Lung (tissue), 12 donors: Measurements from ENCODE around the gene PLIN1. TPM values are rescaled to one million over a fixed set of nuclear protein-coding genes. Genes with fewer than 3 reads are reported as not detected.

ENCODE experiments used
- ATAC-seq: fragments of 200-7000 bp; cut with Tn5 transposase; one replicate; pipeline ENCODE4 v1.9.1; 2020; ENCODE audit warnings: moderate number of reproducible peaks; ENCODE audit not compliant: insufficient read depth, low FRiP score
- DNase-seq, 3 donors: peaks; one replicate each; pipeline ENCODE4 v3.0.0-alpha.2; 2013 to 2017
- H3K27ac ChIP-seq, 2 donors: one replicate each; pipeline ENCODE4 v1.5.1; 2013; ENCODE audit warnings: mild to moderate bottlenecking in 2 of 2, moderate library complexity in 2 of 2, control low read depth in 1 of 2, inconsistent platforms in 1 of 2, low read depth in 1 of 2, low read length in 1 of 2
- H3K27me3 ChIP-seq, 3 donors: one replicate each; pipeline ENCODE4 v1.5.1; 2013; ENCODE audit warnings: low read length in 2 of 3; ENCODE audit not compliant: control insufficient read depth in 3 of 3, insufficient read depth in 3 of 3
- H3K36me3 ChIP-seq, 4 donors: one replicate each; pipeline ENCODE4 v1.5.1; 2013; ENCODE audit warnings: low read length in 4 of 4, mild to moderate bottlenecking in 1 of 4, moderate library complexity in 1 of 4; ENCODE audit not compliant: control insufficient read depth in 4 of 4, insufficient read depth in 4 of 4
- H3K4me1 ChIP-seq, 5 donors: one replicate each; pipeline ENCODE4 v1.5.1; 2013; ENCODE audit warnings: low read length in 5 of 5, mild to moderate bottlenecking in 2 of 5, moderate library complexity in 1 of 5; ENCODE audit not compliant: control insufficient read depth in 5 of 5, insufficient read depth in 5 of 5
- H3K4me3 ChIP-seq: one replicate; pipeline ENCODE4 v1.5.1; 2013; ENCODE audit warnings: mild to moderate bottlenecking, control low read depth, moderate library complexity
- H3K9ac ChIP-seq, 2 donors: one replicate each; pipeline ENCODE4 v1.5.1; 2013; ENCODE audit warnings: low read length in 2 of 2, control low read depth in 1 of 2; ENCODE audit not compliant: insufficient read depth in 1 of 2
- H3K9me3 ChIP-seq, 4 donors: one replicate each; pipeline ENCODE4 v1.5.1; 2013; ENCODE audit warnings: low read length in 3 of 4, mild to moderate bottlenecking in 1 of 4, moderate library complexity in 1 of 4; ENCODE audit not compliant: control insufficient read depth in 4 of 4, insufficient read depth in 3 of 4
- WGBS, 2 donors: extraction: QIAGEN DNeasy Blood & Tissue Kit; methylation state at CpG; one replicate each; pipeline ENCODE4 v1.1.7; 2013; 5-methylcytosine and 5-hydroxymethylcytosine counted together
- polyA plus RNA-seq, 2 donors: library from polyadenylated mRNA; stranded (reverse); fragments of 200-250 nt; gene quantifications; one replicate each; pipeline ENCODE4 v1.2.1, GENCODE V29; 2013
- total RNA-seq, 2 donors: library from RNA; depleted of rRNA in 1 of 2; stranded (reverse); fragments of >200 nt in 1 of 2; gene quantifications; one replicate each; pipeline ENCODE4 v1.2.1, GENCODE V29; 2014 to 2021
- TF ChIP-seq, protein P1 (sequence below): IDR thresholded peaks from 2 replicates; pipeline ENCODE4 v1.5.1; 2012; ENCODE audit warnings: mild to moderate bottlenecking; ENCODE audit errors: control extremely low read depth, extremely low read depth
- donor health status: control.
- donor health status: control.
- donor health status: Bipolar disorder and iron deficiency.
- donor health status: healthy.
- donor health status: DM: yes; HTN: yes; CAD: no.

PLIN1 gene
- total and polyA plus RNA-seq, 4 donors = 0.21 to 0.55 (median 0.45) TPM

DNA sequence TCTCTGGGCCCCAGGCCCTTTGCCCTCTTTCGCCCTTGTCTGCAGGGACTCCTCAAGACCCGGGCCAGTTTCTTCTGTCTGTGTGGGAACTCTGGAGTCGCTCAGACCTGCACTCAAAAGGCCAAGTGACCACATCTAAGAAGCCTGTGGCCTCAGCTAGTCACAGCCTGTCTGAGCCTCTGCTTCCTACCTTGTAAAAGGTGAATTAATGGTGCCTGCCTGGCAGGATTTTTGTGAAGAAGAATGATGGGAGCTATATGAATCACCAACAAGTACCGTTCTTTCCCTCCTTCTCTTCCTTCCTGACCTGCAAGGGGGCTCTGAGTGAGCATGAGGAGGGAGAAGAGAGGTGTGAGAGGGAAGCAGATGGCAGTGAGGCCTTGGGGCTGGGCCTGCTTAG, 7.5 kb downstream of the PLIN1 start:
- Histone ChIP-seq H3K27ac (no peak overlapping the region), H3K27me3 (no peaks in the 10 kb centered on the region), H3K9me3 (no peaks in the 10 kb centered on the region), H3K4me3 (no peak overlapping the region), H3K4me1 (peaks cover 0 to 5% (median 0%) of the 10 kb centered on the region in 5 donors), H3K9ac (no peak overlapping the region), H3K36me3 (no peaks in the 10 kb centered on the region)
- WGBS, 2 donors = 56 to 59% methylated on average over 4 of the region's 4 CpGs
- no peak for DNase-seq
- no peak for ATAC-seq
- TF ChIP-seq, protein P1, sequence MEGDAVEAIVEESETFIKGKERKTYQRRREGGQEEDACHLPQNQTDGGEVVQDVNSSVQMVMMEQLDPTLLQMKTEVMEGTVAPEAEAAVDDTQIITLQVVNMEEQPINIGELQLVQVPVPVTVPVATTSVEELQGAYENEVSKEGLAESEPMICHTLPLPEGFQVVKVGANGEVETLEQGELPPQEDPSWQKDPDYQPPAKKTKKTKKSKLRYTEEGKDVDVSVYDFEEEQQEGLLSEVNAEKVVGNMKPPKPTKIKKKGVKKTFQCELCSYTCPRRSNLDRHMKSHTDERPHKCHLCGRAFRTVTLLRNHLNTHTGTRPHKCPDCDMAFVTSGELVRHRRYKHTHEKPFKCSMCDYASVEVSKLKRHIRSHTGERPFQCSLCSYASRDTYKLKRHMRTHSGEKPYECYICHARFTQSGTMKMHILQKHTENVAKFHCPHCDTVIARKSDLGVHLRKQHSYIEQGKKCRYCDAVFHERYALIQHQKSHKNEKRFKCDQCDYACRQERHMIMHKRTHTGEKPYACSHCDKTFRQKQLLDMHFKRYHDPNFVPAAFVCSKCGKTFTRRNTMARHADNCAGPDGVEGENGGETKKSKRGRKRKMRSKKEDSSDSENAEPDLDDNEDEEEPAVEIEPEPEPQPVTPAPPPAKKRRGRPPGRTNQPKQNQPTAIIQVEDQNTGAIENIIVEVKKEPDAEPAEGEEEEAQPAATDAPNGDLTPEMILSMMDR = no peak

DNA sequence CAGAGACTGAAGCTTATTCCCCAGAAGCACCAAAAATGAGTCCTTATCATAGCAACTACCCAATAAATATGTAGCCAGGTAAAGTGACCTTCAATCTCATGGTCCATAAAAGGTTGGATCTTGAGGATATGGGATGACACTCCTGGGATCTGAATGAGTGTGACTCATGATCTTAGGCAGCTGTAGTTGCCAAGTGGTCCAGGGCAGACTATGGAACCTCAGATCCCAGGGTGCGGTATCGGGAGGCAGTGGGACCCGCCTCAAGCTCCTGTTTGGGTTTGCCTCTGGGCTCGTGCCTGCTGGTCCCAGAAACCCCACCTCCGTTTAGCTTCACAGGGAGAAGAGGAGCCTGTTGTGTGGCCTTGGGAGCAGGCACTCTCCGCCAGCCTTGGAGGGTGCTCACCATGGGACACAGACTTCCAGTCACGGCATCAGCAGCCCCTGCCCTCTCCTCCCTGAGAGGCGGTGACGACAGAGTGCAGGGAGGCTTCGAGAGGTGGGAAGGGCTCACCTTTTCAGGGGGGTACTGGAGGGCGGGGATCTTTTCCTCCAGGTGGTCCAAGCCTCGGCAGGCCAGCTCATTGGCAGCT, 8.1 kb downstream of the PLIN1 start:
- 87 to 90% methylated on average over 12 of the region's 12 CpGs for WGBS, 2 donors
- DNase-seq = no peak
- no peaks in the 10 kb centered on the region for H3K36me3 ChIP-seq
- no peaks in the 10 kb centered on the region for H3K27me3 ChIP-seq
- TF ChIP-seq, protein P1 = no peak
- ATAC-seq = no peak
- H3K27ac ChIP-seq = no peak overlapping the region
- H3K9ac ChIP-seq = no peak overlapping the region
- peaks cover 0 to 7% (median 0%) of the 10 kb centered on the region in 5 donors for H3K4me1 ChIP-seq
- no peak overlapping the region for H3K4me3 ChIP-seq
- no peaks in the 10 kb centered on the region for H3K9me3 ChIP-seq

DNA sequence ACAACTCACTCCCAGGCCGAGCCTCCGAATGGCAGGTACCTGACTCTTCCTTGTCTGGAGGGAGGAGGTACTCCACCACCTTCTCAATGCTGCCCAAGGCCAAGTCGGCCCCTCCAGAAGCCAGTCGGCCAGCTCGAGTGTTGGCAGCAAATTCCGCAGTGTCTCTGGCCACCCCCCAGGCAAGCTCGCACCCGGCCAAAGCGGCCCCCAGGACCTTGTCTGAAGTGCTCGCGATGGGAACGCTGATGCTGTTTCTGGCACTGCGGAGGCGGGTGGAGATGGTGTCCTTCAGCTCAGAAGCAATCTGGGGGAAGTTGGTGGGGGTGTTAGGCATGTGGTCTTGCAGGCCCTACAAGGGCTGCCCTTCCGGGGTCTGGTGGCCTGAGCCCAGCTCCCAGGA, 9.2 kb downstream of the PLIN1 start:
- Histone ChIP-seq H3K9ac (no peak overlapping the region), H3K36me3 (no peaks in the 10 kb centered on the region), H3K4me3 (no peak overlapping the region), H3K27me3 (no peaks in the 10 kb centered on the region), H3K4me1 (peaks cover 0 to 16% (median 2%) of the 10 kb centered on the region in 5 donors), H3K27ac (no peak overlapping the region), H3K9me3 (no peaks in the 10 kb centered on the region)
- TF ChIP-seq, protein P1 = no peak
- DNase-seq (no peak), ATAC-seq (no peak)
- WGBS, 2 donors = 93 to 95% methylated on average over 15 of the region's 15 CpGs
